ENCODE data around the gene KPNA5. TPM values are rescaled to one million over a fixed set of nuclear protein-coding genes. Genes with fewer than 3 reads are reported as not detected.

The KPNA5 gene
- total RNA-seq, 1 experiment from 2014 or later, result 10.5 TPM

DNA sequence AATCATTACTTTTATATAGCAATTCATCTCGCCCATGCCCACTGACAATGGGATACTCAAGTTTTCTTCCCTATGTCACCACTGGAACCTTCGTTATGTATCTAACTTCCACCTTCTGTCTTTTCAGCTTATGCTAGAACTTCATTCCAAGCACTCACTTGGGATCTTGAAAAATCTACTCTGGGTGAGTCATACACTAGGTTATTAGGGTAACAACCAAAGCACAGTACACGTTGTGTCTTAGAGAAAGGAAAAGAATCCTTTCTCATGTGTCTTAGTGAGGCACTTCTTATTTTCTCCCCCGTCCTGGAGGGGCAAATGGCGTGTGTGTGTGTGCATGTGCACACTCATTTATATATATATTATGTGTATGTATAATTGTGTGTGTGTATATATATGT lies 102.8 kb downstream of the KPNA5 start:
- H3K27ac Mint-ChIP-seq, result no peak overlapping the region
- Histone ChIP-seq H4K20me1 (ENCODE audit: control insufficient read depth, insufficient read depth, insufficient read length) (no peaks in the 10 kb centered on the region), H4K91ac (ENCODE audit: insufficient read length, low read depth, low read length) (no peak overlapping the region), H3K23ac (ENCODE audit: insufficient read length, low read depth, low read length) (no peak overlapping the region), H3K4me1 (ENCODE audit: insufficient read depth, low read length) (no peaks in the 10 kb centered on the region), H2AFZ (ENCODE audit: low read length) (no peak overlapping the region), H3K14ac (ENCODE audit: insufficient read depth, low read length) (no peak overlapping the region), H3K23me2 (ENCODE audit: insufficient read length, low read depth, low read length, poor library complexity, severe bottlenecking) (no peaks in the 10 kb centered on the region), H2BK120ac (ENCODE audit: low read depth, low read length, poor library complexity, severe bottlenecking) (no peak overlapping the region), H2BK12ac (ENCODE audit: insufficient read length, low read depth, low read length) (no peak overlapping the region), H3K4ac (ENCODE audit: low read depth, low read length) (no peak overlapping the region), H3K9ac (ENCODE audit: extremely low read depth, insufficient read length, low read length) (no peak overlapping the region), H3K79me2 (ENCODE audit: insufficient read depth, low read length) (no peaks in the 10 kb centered on the region), H3K79me1 (ENCODE audit: insufficient read depth, low read depth, low read length, poor library complexity, severe bottlenecking) (no peaks in the 10 kb centered on the region), H3K27ac (ENCODE audit: insufficient read length, low read depth, low read length) (no peak overlapping the region), H3K4me2 (ENCODE audit: insufficient read depth, insufficient read length, low read length) (no peak overlapping the region), H4K8ac (replicated peaks; ENCODE audit: insufficient read length, low read depth, low read length) (no peak overlapping the region), H2BK20ac (ENCODE audit: low read depth, low read length, poor library complexity, severe bottlenecking) (no peak overlapping the region), H2BK5ac (ENCODE audit: insufficient read length, low read length) (no peak overlapping the region), H3K18ac (ENCODE audit: insufficient read length, low read depth, low read length) (no peak overlapping the region), H3K9me3 (ENCODE audit: control insufficient read depth, low read depth, low read length) (no peaks in the 10 kb centered on the region), H3K27me3 (ENCODE audit: insufficient read depth, low read length) (no peaks in the 10 kb centered on the region), H3T11ph (ENCODE audit: low read length) (no peak overlapping the region), H2AK5ac (ENCODE audit: insufficient read length, low read length) (no peak overlapping the region), H2BK15ac (ENCODE audit: low read depth, low read length) (no peak overlapping the region), H3K56ac (ENCODE audit: insufficient read length, low read depth, low read length) (no peak overlapping the region), H4K5ac (ENCODE audit: insufficient read length, low read depth, low read length) (no peak overlapping the region)
- H3K9me3 Mint-ChIP-seq, result no peaks in the 10 kb centered on the region
- WGBS (ENCODE audit: extremely low coverage, insufficient read length, low lambda C conversion rate), result no CpG with 5 or more reads among the region's 5 CpGs
- H3K4me3 Mint-ChIP-seq, result no peak overlapping the region
- H3K4me1 Mint-ChIP-seq, result no peaks in the 10 kb centered on the region
- TF ChIP-seq, protein P1, sequence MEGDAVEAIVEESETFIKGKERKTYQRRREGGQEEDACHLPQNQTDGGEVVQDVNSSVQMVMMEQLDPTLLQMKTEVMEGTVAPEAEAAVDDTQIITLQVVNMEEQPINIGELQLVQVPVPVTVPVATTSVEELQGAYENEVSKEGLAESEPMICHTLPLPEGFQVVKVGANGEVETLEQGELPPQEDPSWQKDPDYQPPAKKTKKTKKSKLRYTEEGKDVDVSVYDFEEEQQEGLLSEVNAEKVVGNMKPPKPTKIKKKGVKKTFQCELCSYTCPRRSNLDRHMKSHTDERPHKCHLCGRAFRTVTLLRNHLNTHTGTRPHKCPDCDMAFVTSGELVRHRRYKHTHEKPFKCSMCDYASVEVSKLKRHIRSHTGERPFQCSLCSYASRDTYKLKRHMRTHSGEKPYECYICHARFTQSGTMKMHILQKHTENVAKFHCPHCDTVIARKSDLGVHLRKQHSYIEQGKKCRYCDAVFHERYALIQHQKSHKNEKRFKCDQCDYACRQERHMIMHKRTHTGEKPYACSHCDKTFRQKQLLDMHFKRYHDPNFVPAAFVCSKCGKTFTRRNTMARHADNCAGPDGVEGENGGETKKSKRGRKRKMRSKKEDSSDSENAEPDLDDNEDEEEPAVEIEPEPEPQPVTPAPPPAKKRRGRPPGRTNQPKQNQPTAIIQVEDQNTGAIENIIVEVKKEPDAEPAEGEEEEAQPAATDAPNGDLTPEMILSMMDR (conservative IDR thresholded peaks at IDR 0.05), result no peak
- DNase-seq, result no peak
- H3K27me3 Mint-ChIP-seq (ENCODE audit: low read depth), result no peaks in the 10 kb centered on the region
- H3K36me3 Mint-ChIP-seq (ENCODE audit: insufficient read depth in 1 of 3, low read depth in 3 of 3), result no peaks in the 10 kb centered on the region

Other genes with a start within 250 kb of the KPNA5 start
- gene CALHM6, start 219.8 kb upstream of the KPNA5 start, total RNA-seq (2021), result 0.44 and 0.68 TPM in 2 replicates
- gene CALHM5, start 169.6 kb upstream of the KPNA5 start, total RNA-seq (2021), result 0.02 and 0.09 TPM in 2 replicates
- gene TRAPPC3L, start 135.5 kb upstream of the KPNA5 start, total RNA-seq (2021), result not detected in 2 replicates
- not detected in 2 replicates for gene CALHM4, start 127.5 kb upstream of the KPNA5 start, total RNA-seq (2021)
- gene RWDD1, start 109.7 kb upstream of the KPNA5 start, total RNA-seq (2021), result 38.8 and 42.0 TPM in 2 replicates
- 0.31 and 0.33 TPM in 2 replicates for gene RSPH4A, start 64.7 kb upstream of the KPNA5 start, total RNA-seq (2021)
- 14.8 and 15.7 TPM in 2 replicates for gene ZUP1, start 12.4 kb upstream of the KPNA5 start, total RNA-seq (2021)
- gene FAM162B, start 84.5 kb downstream of the KPNA5 start, total RNA-seq (2021), result 2.1 and 2.3 TPM in 2 replicates
- not detected in 2 replicates for gene GPRC6A, start 147.9 kb downstream of the KPNA5 start, total RNA-seq (2021)
- not detected in 2 replicates for gene RFX6, start 196.0 kb downstream of the KPNA5 start, total RNA-seq (2021)

Data from H9 (cell line).